ENCODE results near the gene MRPL48. TPM values are rescaled to one million over a fixed set of nuclear protein-coding genes. Genes with fewer than 3 reads are reported as not detected.
"Not testable (repeated sequence)": the region's sequence is repeated elsewhere in the genome, so short reads cannot be mapped to it uniquely, and the experiment has no call there.

The MRPL48 gene
- total and polyA plus RNA-seq, 4 experiments from 2014 or later, result 24.9 to 85.1 (median 51.1) TPM

DNA sequence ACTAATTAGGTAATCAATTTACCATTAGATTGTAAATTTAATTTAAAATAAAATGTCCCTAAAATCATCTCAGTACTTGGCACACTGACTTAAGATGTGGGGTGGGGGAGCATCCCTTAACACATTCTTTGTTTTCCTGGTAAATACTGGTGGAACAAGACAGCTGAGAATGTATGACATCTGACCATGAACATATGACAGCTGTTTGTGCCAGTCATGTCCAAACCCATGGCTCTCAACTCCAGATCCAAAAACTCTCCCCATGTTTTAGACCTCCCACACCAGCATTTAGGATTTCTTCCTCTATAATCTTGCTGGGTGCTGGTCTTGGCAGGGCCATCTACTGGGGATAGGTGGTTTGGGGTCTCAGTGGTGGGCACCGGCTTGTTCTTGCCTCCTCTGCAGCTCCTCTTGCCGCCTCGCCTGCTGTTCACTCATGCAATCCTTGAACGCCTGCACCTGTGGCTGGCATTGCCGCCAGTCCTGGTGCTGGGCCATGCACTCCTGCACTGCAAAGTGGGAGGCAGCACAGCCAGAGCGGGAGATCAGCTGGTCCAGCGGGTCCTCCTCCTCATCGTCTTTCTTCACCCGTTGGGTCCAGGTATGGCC is 85.2 kb downstream of the MRPL48 start:
- Histone ChIP-seq H3K36me3 (ENCODE audit: insufficient read depth, low read length) (peaks cover 23% of the 10 kb centered on the region), H3K9me3 (ENCODE audit: control insufficient read depth in 1 of 2, low read length in 2 of 2) (no peaks in the 10 kb centered on the region), H3K27me3 (ENCODE audit: insufficient read depth, low read length) (no peaks in the 10 kb centered on the region), H3K4me3 (ENCODE audit: low read length in 2 of 2) (no peak overlapping the region), H3K27ac (ENCODE audit: low read depth, low read length) (no peak overlapping the region), H3K4me1 (ENCODE audit: insufficient read depth, low read length) (peaks cover 29% of the 10 kb centered on the region)
- peaks cover 19 to 41% (median 28%) of the 10 kb centered on the region in 4 donors for H3K4me1 Mint-ChIP-seq
- peak overlapping the region in 4 of 7 donors; percentile 30 to 69 (median 50) for H3K27ac Mint-ChIP-seq
- H3K4me3 Mint-ChIP-seq, result peak overlapping the region in 1 of 8 donors; percentile 54
- H3K27me3 Mint-ChIP-seq, result no peaks in the 10 kb centered on the region
- ChIA-PET CTCF (ENCODE audit: partially characterized antibody) (no interaction called here), POLR2A (ENCODE audit: partially characterized antibody) (no interaction called here)
- no peaks in the 10 kb centered on the region for H3K9me3 Mint-ChIP-seq
- intact Hi-C loops (cut with micrococcal nuclease), result no loop called here
- DNase-seq, result no peak
- H3K36me3 Mint-ChIP-seq, result peaks cover 10 to 58% of the 10 kb centered on the region in 2 donors

DNA sequence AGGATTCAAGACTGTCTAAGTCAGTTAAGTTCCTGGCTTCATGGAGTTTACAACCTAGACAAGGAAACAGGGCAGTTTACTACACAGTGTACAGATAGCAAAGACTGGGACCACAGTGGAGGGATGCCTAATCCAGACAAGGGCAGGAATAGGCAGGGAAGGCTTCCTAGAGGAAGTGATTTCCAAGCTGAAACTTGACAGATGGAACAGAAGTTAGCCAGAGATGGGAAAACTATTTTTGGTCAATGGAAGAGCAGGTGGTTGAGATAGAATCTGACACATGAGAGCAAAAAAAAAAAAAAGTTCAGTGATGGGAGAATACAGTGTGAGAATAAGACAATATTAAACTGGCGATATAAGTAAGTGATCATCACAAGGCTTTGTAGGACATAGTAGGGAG is 87.7 kb downstream of the MRPL48 start:
- Mint-ChIP-seq H3K27ac (peak overlapping the region; percentile 95 to 100 (median 99)), H3K36me3 (peaks cover 10 to 48% of the 10 kb centered on the region in 2 donors), H3K27me3 (no peaks in the 10 kb centered on the region), H3K4me1 (peaks cover 16 to 50% (median 31%) of the 10 kb centered on the region in 4 donors), H3K4me3 (peak overlapping the region; percentile 98 to 100 (median 100)), H3K9me3 (no peaks in the 10 kb centered on the region)
- peak overlapping the region; percentile 86 for H3K27ac ChIP-seq (ENCODE audit: low read depth, low read length)
- peaks cover 27% of the 10 kb centered on the region for H3K36me3 ChIP-seq (ENCODE audit: insufficient read depth, low read length)
- H3K27me3 ChIP-seq (ENCODE audit: insufficient read depth, low read length), result no peaks in the 10 kb centered on the region
- H3K4me3 ChIP-seq (ENCODE audit: low read length in 2 of 2), result peak overlapping the region in 1 of 2 donors; percentile 85
- no peak for DNase-seq
- no peaks in the 10 kb centered on the region for H3K9me3 ChIP-seq (ENCODE audit: control insufficient read depth in 1 of 2, low read length in 2 of 2)
- CTCF ChIA-PET (ENCODE audit: partially characterized antibody), result no interaction called here
- H3K4me1 ChIP-seq (ENCODE audit: insufficient read depth, low read length), result peaks cover 32% of the 10 kb centered on the region
- POLR2A ChIA-PET (ENCODE audit: partially characterized antibody), result interaction anchor here (0.7 kb wide), 1 partner anchor 95 kb away, joined by 3 read pairs; no protein-coding TSS in a partner anchor
- intact Hi-C loops (cut with micrococcal nuclease), result loop anchor here (5.0 kb wide), 4 partner anchors 107 to 1148 kb away; partner anchors contain the start of genes FAM168A, LIPT2 and UCP2

DNA sequence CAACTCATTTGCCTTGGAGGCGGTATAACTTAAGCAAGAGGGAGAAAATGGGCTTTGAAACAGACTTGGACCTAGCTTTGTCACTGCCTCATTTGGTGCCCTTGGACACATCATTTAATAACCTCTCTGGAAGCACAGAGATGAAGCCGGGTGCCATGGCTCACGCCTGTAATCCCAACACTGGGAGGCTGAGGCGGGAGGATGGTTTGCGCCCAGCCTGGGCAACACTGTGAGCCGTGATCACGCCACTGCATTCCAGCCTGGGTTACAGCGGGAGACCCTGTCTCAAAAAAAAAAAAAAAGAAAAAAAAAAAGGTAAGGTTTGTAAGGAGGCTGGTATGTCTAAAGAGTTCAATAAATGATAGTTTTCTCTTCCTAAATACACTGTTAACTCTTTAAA is 88.2 kb downstream of the MRPL48 start:
- Mint-ChIP-seq H3K4me1 (peaks cover 16 to 50% (median 31%) of the 10 kb centered on the region in 4 donors), H3K9me3 (no peaks in the 10 kb centered on the region), H3K4me3 (peak overlapping the region; percentile 98 to 100 (median 100)), H3K27me3 (no peaks in the 10 kb centered on the region), H3K36me3 (peaks cover 10 to 47% of the 10 kb centered on the region in 2 donors), H3K27ac (peak overlapping the region; percentile 95 to 100 (median 99))
- Histone ChIP-seq H3K27me3 (ENCODE audit: insufficient read depth, low read length) (no peaks in the 10 kb centered on the region), H3K9me3 (ENCODE audit: control insufficient read depth in 1 of 2, low read length in 2 of 2) (no peaks in the 10 kb centered on the region), H3K27ac (ENCODE audit: low read depth, low read length) (peak overlapping the region; percentile 86), H3K4me1 (ENCODE audit: insufficient read depth, low read length) (peaks cover 32% of the 10 kb centered on the region), H3K4me3 (ENCODE audit: low read length in 2 of 2) (peak overlapping the region; percentile 85 to 90), H3K36me3 (ENCODE audit: insufficient read depth, low read length) (peaks cover 26% of the 10 kb centered on the region)
- POLR2A ChIA-PET (ENCODE audit: partially characterized antibody), result interaction anchor here (0.7 to 1.7 kb wide), 3 partner anchors 94 to 717 kb away, joined by 3 to 5 read pairs (median 4); partner anchors contain the start of genes POLD3 and RAB6A
- CTCF ChIA-PET (ENCODE audit: partially characterized antibody), result no interaction called here
- no peak for DNase-seq
- intact Hi-C loops (cut with micrococcal nuclease), result loop anchor here (1.0 to 5.0 kb wide), 7 partner anchors 97 to 1149 kb away; partner anchors contain the start of genes C2CD3, FAM168A, LIPT2 and PPME1

DNA sequence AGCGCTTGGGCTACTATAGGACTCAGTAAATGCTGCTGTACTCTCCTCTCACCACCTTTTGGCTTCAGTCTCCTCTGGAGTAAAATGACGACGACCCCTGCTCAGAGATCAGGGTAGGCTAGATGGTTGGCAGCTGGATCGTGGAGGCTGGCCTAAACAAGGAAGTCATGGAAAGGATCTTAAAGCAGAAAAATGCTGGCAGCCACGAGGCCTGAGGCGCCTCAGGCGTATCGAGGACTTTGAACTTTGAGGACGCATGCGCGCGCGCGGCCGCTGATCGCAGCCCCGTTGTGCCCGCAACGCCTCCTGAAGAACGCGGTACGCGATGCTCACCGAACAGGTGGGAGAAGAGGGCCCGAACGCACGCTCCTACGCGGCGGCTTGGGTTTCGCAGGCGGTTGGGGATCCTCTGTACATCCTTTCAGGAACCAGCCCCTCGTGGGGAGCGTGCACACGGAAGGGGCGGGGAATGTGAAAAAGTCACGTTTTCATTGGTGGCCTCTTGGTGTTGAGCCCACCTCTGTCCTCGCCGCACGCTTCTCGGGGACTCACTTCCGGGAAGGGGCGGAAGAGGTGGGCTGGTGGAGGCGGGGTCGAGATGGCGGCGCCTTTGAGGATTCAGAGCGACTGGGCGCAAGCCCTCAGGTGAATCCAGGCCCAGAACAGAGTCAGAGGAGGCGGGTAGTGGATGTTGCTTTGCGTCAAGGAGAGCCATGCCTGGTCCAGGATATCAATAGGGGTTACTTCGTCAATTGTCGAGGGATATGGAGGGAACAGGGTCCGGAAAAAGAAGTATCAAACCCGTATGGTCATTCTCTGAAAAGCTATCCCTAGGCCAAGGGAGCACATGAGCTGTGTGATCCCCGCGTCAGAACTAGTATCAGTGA is 89.0 kb downstream of the MRPL48 start, which contains the start of the genes COA4 and PAAF1:
COA4 (minus strand) TSS at position 423 of the 887 bp plus-strand sequence. CDS start 3,468 bp downstream, outside the sequence.
PAAF1 (plus strand) TSS at position 576 of the 887 bp plus-strand sequence; CDS start at position 599, 23 bp downstream.
- Histone ChIP-seq H3K27me3 (ENCODE audit: insufficient read depth, low read length) (no peaks in the 10 kb centered on the region), H3K27ac (ENCODE audit: low read depth, low read length) (peak within 1 kb of the TSS; percentile 86), H3K4me3 (ENCODE audit: low read length in 2 of 2) (peak within 1 kb of the TSS; percentile 85 to 90), H3K36me3 (ENCODE audit: insufficient read depth, low read length) (peaks cover 18% of the 10 kb centered on the region), H3K9me3 (ENCODE audit: control insufficient read depth in 1 of 2, low read length in 2 of 2) (no peaks in the 10 kb centered on the region), H3K4me1 (ENCODE audit: insufficient read depth, low read length) (peaks cover 32% of the 10 kb centered on the region)
- H3K36me3 Mint-ChIP-seq, result peaks cover 10 to 44% of the 10 kb centered on the region in 2 donors
- peak within 1 kb of the TSS; percentile 95 to 100 (median 99) for H3K27ac Mint-ChIP-seq
- H3K9me3 Mint-ChIP-seq, result no peaks in the 10 kb centered on the region
- CTCF ChIA-PET (ENCODE audit: partially characterized antibody), result interaction anchor here (1.4 to 1.8 kb wide), 2 partner anchors 10 to 16 kb away, joined by 3 to 4 read pairs; no protein-coding TSS in a partner anchor
- H3K4me3 Mint-ChIP-seq, result peak within 1 kb of the TSS; percentile 98 to 100 (median 100)
- intact Hi-C loops (cut with micrococcal nuclease), result loop anchor here (1.0 to 5.0 kb wide), 7 partner anchors 97 to 1149 kb away; partner anchors contain the start of genes C2CD3, FAM168A, LIPT2 and PPME1
- peaks cover 16 to 50% (median 31%) of the 10 kb centered on the region in 4 donors for H3K4me1 Mint-ChIP-seq
- POLR2A ChIA-PET (ENCODE audit: partially characterized antibody), result interaction anchor here (0.5 to 1.7 kb wide), 8 partner anchors 10 to 716 kb away, joined by 3 to 6 read pairs (median 4); partner anchors contain the start of genes C2CD3, POLD3, PPME1 and RAB6A
- H3K27me3 Mint-ChIP-seq, result no peaks in the 10 kb centered on the region
- peak; percentile 93 to 97 (median 94) for DNase-seq

DNA sequence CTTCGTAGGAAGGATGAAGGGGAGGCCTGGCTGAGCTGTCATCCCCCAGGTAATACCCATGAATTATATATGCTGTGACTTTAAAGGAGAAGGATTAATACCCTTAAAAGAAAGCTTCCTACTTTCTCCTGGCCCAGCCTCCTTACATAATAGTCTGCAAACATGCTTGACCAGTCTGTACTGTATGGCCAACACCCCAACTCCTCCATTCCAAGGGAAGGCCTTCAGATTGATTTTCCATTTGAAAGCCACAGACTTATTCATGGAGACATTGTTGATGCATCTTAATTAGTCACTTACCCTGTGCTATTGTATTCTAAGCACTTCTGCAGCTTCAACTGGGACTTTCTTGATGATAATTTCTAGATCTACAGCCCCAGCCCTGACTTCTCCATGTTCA is 91.1 kb downstream of the MRPL48 start:
- Mint-ChIP-seq H3K36me3 (peaks cover 3 to 31% of the 10 kb centered on the region in 2 donors), H3K9me3 (no peaks in the 10 kb centered on the region), H3K4me3 (no peak overlapping the region), H3K27ac (peak overlapping the region in 1 of 7 donors; percentile 18), H3K4me1 (peaks cover 19 to 48% (median 30%) of the 10 kb centered on the region in 4 donors), H3K27me3 (no peaks in the 10 kb centered on the region)
- H3K9me3 ChIP-seq (ENCODE audit: control insufficient read depth in 1 of 2, low read length in 2 of 2), result no peaks in the 10 kb centered on the region
- no peaks in the 10 kb centered on the region for H3K27me3 ChIP-seq (ENCODE audit: insufficient read depth, low read length)
- peaks cover 32% of the 10 kb centered on the region for H3K4me1 ChIP-seq (ENCODE audit: insufficient read depth, low read length)
- no peak overlapping the region for H3K27ac ChIP-seq (ENCODE audit: low read depth, low read length)
- intact Hi-C loops (cut with micrococcal nuclease), result loop anchor here (5.0 kb wide), 4 partner anchors 104 to 1151 kb away; partner anchors contain the start of genes FAM168A, LIPT2 and UCP2
- CTCF ChIA-PET (ENCODE audit: partially characterized antibody), result interaction anchor here (1.8 kb wide), 1 partner anchor 14 kb away, joined by 4 read pairs; no protein-coding TSS in a partner anchor
- DNase-seq, result no peak
- POLR2A ChIA-PET (ENCODE audit: partially characterized antibody), result no interaction called here
- H3K36me3 ChIP-seq (ENCODE audit: insufficient read depth, low read length), result peaks cover 4% of the 10 kb centered on the region
- H3K4me3 ChIP-seq (ENCODE audit: low read length in 2 of 2), result no peak overlapping the region

DNA sequence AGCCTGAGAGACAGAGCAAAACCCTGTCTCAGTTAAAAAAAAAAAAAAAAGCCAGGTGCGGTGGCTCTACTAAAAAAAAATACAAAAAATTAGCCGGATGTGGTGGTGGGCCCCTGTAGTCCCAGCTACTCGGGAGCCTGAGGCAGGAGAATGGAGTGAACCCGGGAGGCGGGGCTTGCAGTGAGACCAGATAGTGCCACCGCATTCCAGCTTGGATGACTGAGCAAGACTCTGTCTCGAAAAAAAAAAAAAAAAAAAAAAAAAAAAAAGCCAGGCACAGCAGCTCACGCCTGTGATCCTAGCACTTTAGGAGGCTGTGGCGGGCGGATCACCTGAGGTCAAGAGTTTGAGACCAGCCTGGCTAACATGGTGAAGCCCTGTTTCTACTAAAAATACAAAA is 92.8 kb downstream of the MRPL48 start:
- H3K4me1 ChIP-seq (ENCODE audit: insufficient read depth, low read length), result peaks cover 20% of the 10 kb centered on the region
- H3K27ac Mint-ChIP-seq; CTCF ChIA-PET (ENCODE audit: partially characterized antibody); H3K4me3 ChIP-seq (ENCODE audit: low read length in 2 of 2); intact Hi-C loops (cut with micrococcal nuclease); DNase-seq; H3K4me3 Mint-ChIP-seq; H3K9me3 ChIP-seq (ENCODE audit: control insufficient read depth in 1 of 2, low read length in 2 of 2); H3K27ac ChIP-seq (ENCODE audit: low read depth, low read length); H3K27me3 Mint-ChIP-seq; H3K27me3 ChIP-seq (ENCODE audit: insufficient read depth, low read length); POLR2A ChIA-PET (ENCODE audit: partially characterized antibody); H3K36me3 ChIP-seq (ENCODE audit: insufficient read depth, low read length); H3K9me3 Mint-ChIP-seq: not testable (repeated sequence)
- Mint-ChIP-seq H3K36me3 (peaks cover 4 to 20% of the 10 kb centered on the region in 2 donors), H3K4me1 (peaks cover 12 to 34% (median 21%) of the 10 kb centered on the region in 4 donors)
